Aorta (tissue), 5 donors: ENCODE results near the gene MTHFR. TPM values are rescaled to one million over a fixed set of nuclear protein-coding genes. Genes with fewer than 3 reads are reported as not detected.

ENCODE experiments used
- ATAC-seq: fragments of 200-7000 bp; cut with Tn5 transposase; one replicate; pipeline ENCODE4 v1.9.1; 2022; ENCODE audit warnings: moderate library complexity; ENCODE audit not compliant: low FRiP score
- DNase-seq, 2 donors: peaks; one replicate each; pipeline ENCODE4 v3.0.0-alpha.2; 2020
- H3K27ac ChIP-seq, 2 donors: one replicate each; pipeline ENCODE4 v1.5.1; 2013; ENCODE audit warnings: low read length in 2 of 2, mild to moderate bottlenecking in 2 of 2, moderate library complexity in 2 of 2, control low read depth in 1 of 2, inconsistent platforms in 1 of 2, low read depth in 1 of 2
- H3K27me3 ChIP-seq, 2 donors: one replicate each; pipeline ENCODE4 v1.6.1; 2013; ENCODE audit warnings: control low read depth in 1 of 2, low read length in 1 of 2, mild to moderate bottlenecking in 1 of 2, moderate library complexity in 1 of 2; ENCODE audit not compliant: insufficient read depth in 2 of 2, control insufficient read depth in 1 of 2
- H3K36me3 ChIP-seq, 2 donors: one replicate each; pipeline ENCODE4 v1.6.1; 2013; ENCODE audit warnings: control low read depth in 1 of 2, low read length in 1 of 2, mild to moderate bottlenecking in 1 of 2; ENCODE audit not compliant: insufficient read depth in 2 of 2, control insufficient read depth in 1 of 2
- H3K4me1 ChIP-seq, 2 donors: one replicate each; pipeline ENCODE4 v1.6.1; 2013; ENCODE audit warnings: low read length in 2 of 2, control low read depth in 1 of 2, mild to moderate bottlenecking in 1 of 2, moderate library complexity in 1 of 2; ENCODE audit not compliant: insufficient read depth in 2 of 2, control insufficient read depth in 1 of 2
- H3K4me3 ChIP-seq, 2 donors: one replicate each; pipeline ENCODE4 v1.5.1; 2013; ENCODE audit warnings: low read length in 2 of 2, control low read depth in 1 of 2, mild to moderate bottlenecking in 1 of 2
- H3K9me3 ChIP-seq: one replicate; pipeline ENCODE4 v1.6.1; 2013; ENCODE audit warnings: mild to moderate bottlenecking, low read length; ENCODE audit not compliant: control insufficient read depth
- WGBS, 2 donors: extraction: QIAGEN DNeasy Blood & Tissue Kit; methylation state at CpG; one replicate each; pipeline ENCODE4 v1.1.7; 2013; 5-methylcytosine and 5-hydroxymethylcytosine counted together
- intact Hi-C, 2 donors: fragments of 100-400 bp; cut with DNase I; formaldehyde crosslinking; loops; one replicate each; pipeline versions ENCODE4 v1.14.2 to v1.15.0; 2022
- polyA plus RNA-seq, 2 donors: library from polyadenylated mRNA; stranded (reverse); fragments of 200-250 nt; gene quantifications; one replicate each; pipeline ENCODE4 v1.2.3, GENCODE V29; 2013
- total RNA-seq, 2 donors: library from RNA; stranded (reverse); fragmentation: NEBNext Ultra II Directional; extraction: Animal tissue kit (Norgen Biotek cat#: 25700); gene quantifications; one replicate each; pipeline ENCODE4 v1.2.1, GENCODE V29; 2021
- donor health status: healthy with polysubstance abuse.
- donor health status: Bipolar disorder and iron deficiency.
- donor health status: DM: no; HTN: no; CAD: no.
- donor health status: DM: no; HTN: no; CAD: no.
- donor health status: DM: yes; HTN: yes; CAD: no.

The MTHFR gene
- total and polyA plus RNA-seq, 4 donors = 4.6 to 53.0 (median 27.1) TPM

DNA sequence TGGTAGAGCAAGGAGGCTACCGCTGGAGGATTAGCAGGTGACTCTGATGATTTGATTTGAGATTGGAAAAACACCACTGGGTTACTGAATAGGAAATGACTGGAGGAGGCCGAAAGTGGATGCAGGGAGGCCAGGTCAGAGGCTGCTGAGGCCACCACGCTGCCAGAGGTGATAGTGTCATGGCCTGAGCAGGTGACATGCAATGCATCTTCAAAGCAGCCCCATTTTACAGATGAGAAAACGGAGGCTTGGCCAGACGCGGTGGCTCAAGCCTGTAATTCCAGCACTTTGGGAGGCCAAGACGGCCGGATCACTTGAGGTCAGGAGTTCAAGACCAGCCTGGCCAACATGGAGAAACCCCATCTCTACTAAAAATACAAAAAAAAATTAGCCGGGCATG is 31.0 kb downstream of the MTHFR start:
- Histone ChIP-seq H3K9me3 (no peaks in the 10 kb centered on the region), H3K4me3 (no peak overlapping the region), H3K27me3 (no peaks in the 10 kb centered on the region), H3K4me1 (no peaks in the 10 kb centered on the region), H3K36me3 (no peaks in the 10 kb centered on the region), H3K27ac (no peak overlapping the region)
- WGBS, 2 donors = 86 to 96% methylated on average over 9 of the region's 9 CpGs
- intact Hi-C loops = no loop called here
- ATAC-seq (no peak), DNase-seq (no peak)

GRCh38 chr1:11772458-11772857 is 33.3 kb downstream of the MTHFR start:
- no peaks in the 10 kb centered on the region for H3K36me3 ChIP-seq
- H3K27me3 ChIP-seq = no peaks in the 10 kb centered on the region
- no peaks in the 10 kb centered on the region for H3K4me1 ChIP-seq
- intact Hi-C loops = no loop called here
- H3K9me3 ChIP-seq = no peaks in the 10 kb centered on the region
- H3K27ac ChIP-seq = no peak overlapping the region
- DNase-seq (no peak), ATAC-seq (no peak)
- no peak overlapping the region for H3K4me3 ChIP-seq
- WGBS, 2 donors = 59 to 63% methylated on average over 5 of the region's 5 CpGs

DNA sequence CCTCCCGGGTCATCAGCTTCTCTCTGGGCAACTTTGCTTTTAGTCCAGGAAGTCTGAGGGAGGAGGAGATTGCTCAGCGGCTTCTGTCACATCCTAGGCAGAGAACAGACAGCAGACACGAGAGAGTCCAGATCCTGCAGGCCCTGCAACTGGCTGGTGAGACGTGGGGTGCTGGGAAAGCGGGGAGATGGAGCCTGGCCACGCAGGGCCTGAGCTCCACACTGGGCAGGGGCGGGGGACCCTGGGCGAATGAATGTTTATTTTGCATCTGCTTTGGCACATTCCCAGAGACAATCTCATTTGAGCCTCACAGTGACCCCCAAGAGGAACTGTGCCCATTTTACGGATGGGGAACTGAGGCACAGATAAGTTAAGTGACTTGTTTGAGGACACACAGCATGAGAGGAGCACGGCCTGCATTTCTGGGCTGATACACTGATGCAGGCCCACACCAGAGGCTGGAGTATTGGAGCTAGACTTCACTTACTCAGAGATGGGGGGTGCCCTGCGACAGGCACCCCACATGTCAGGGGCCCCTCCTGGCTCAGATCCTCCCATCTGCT is 34.2 kb downstream of the MTHFR start:
- Histone ChIP-seq H3K4me1 (no peaks in the 10 kb centered on the region), H3K36me3 (no peaks in the 10 kb centered on the region), H3K27ac (no peak overlapping the region), H3K27me3 (no peaks in the 10 kb centered on the region), H3K4me3 (no peak overlapping the region), H3K9me3 (no peaks in the 10 kb centered on the region)
- DNase-seq (no peak), ATAC-seq (no peak)
- intact Hi-C loops = no loop called here
- 68 to 73% methylated on average over 11 of the region's 11 CpGs for WGBS, 2 donors

GRCh38 chr1:11770011-11770410 is 35.8 kb downstream of the MTHFR start:
- Histone ChIP-seq H3K4me3 (no peak overlapping the region), H3K9me3 (no peaks in the 10 kb centered on the region), H3K36me3 (no peaks in the 10 kb centered on the region), H3K27me3 (no peaks in the 10 kb centered on the region), H3K27ac (no peak overlapping the region), H3K4me1 (no peaks in the 10 kb centered on the region)
- ATAC-seq (no peak), DNase-seq (no peak)
- intact Hi-C loops = no loop called here

- Histone ChIP-seq H3K27me3 (no peaks in the 10 kb centered on the region), H3K4me1 (no peaks in the 10 kb centered on the region), H3K4me3 (no peak overlapping the region), H3K36me3 (no peaks in the 10 kb centered on the region), H3K9me3 (no peaks in the 10 kb centered on the region), H3K27ac (no peak overlapping the region)
- DNase-seq (no peak), ATAC-seq (no peak)
- WGBS, 2 donors = 85 to 89% methylated on average over 4 of the region's 4 CpGs
- intact Hi-C loops = no loop called here
These were observed 36.5 kb downstream of the MTHFR start for GRCh38 chr1:11769274-11769673.

DNA sequence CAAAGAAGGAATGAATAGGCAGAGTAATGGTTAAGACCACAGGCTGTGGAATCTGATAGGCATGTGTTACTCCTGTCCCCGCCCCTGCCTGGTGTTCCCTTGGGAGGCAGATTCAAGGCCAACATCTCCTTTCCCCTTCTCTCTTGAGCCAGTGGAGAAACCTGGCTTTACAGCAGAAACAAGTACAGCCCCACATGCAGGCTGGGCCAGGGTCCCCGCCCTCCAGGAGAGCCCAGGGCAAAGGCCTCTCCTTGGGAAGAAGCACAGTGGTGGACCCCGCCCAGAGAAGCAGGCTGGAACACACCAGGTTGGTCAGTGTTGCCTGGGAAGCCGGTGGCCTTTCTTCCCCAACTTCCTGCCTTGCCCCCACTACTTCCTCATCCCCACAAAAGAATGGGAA is 36.9 kb downstream of the MTHFR start:
- no peak overlapping the region for H3K27ac ChIP-seq
- no peaks in the 10 kb centered on the region for H3K36me3 ChIP-seq
- no peak overlapping the region for H3K4me3 ChIP-seq
- no peak for ATAC-seq
- H3K4me1 ChIP-seq = no peaks in the 10 kb centered on the region
- intact Hi-C loops = no loop called here
- 63 to 65% methylated on average over 4 of the region's 4 CpGs for WGBS, 2 donors
- no peaks in the 10 kb centered on the region for H3K27me3 ChIP-seq
- H3K9me3 ChIP-seq = no peaks in the 10 kb centered on the region
- DNase-seq = no peak

GRCh38 chr1:11767922-11768704 is 37.7 kb downstream of the MTHFR start:
- Histone ChIP-seq H3K36me3 (no peaks in the 10 kb centered on the region), H3K4me3 (no peak overlapping the region), H3K27me3 (no peaks in the 10 kb centered on the region), H3K27ac (no peak overlapping the region), H3K9me3 (no peaks in the 10 kb centered on the region), H3K4me1 (no peaks in the 10 kb centered on the region)
- intact Hi-C loops = no loop called here
- DNase-seq (peak in 1 of 2 donors; percentile 66), ATAC-seq (no peak)
- 72 to 78% methylated on average over 16 of the region's 16 CpGs for WGBS, 2 donors

- Histone ChIP-seq H3K9me3 (no peaks in the 10 kb centered on the region), H3K27ac (no peak overlapping the region), H3K4me1 (no peaks in the 10 kb centered on the region), H3K36me3 (no peaks in the 10 kb centered on the region), H3K4me3 (no peak overlapping the region), H3K27me3 (no peaks in the 10 kb centered on the region)
- WGBS, 2 donors = 73 to 79% methylated on average over 13 to 14 of the region's 14 CpGs
- DNase-seq = no peak
- peak; percentile 37 for ATAC-seq
- intact Hi-C loops = no loop called here
These were observed 39.4 kb downstream of the MTHFR start for GRCh38 chr1:11766429-11766776.

DNA sequence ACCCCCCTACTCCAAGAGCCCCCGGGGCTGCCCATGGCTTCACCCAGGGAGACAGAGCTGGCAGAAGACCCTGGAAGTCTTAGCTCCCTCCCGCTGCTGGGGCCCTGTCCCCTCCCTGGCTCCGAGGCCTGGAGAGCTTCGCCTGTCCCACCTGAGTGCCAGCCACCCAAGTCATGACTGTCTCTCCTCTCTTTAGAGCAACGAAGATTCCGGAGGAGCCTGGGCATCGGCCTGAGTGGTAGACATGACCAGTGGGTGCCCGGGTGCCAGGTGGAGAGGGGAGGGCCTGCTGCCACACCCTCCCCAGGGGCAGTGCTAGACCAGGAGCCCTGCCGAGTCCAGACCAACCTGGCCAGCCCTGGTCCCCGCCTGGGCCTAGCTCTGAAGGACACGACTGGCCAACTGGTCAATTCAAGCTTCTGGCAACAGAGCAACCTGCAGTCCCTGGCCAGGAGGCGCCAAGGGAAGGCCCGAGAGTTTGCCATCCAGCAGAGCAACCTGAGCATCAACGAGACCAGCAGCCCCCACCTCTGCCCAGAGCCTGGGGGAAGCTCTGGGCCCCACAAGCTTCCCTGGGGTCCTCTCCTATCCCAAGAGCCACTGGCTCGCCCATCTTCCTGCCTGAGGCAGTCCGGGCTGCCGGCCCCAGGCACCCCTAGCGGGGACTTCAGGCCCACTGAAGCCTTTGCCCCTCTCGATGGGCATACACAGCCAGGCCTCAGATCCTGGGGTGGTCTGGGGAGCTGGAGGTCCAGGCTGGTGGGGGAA is 39.9 kb downstream of the MTHFR start:
- Histone ChIP-seq H3K4me1 (no peaks in the 10 kb centered on the region), H3K27me3 (no peaks in the 10 kb centered on the region), H3K27ac (no peak overlapping the region), H3K36me3 (no peaks in the 10 kb centered on the region), H3K9me3 (no peaks in the 10 kb centered on the region), H3K4me3 (no peak overlapping the region)
- intact Hi-C loops = no loop called here
- DNase-seq = peak in 1 of 2 donors; percentile 70
- WGBS, 2 donors = 86 to 90% methylated on average over 19 of the region's 19 CpGs
- ATAC-seq = no peak
